ENCODE results near the gene SRSF8.
"Not testable (repeated sequence)": the region's sequence is repeated elsewhere in the genome, so short reads cannot be mapped to it uniquely, and the experiment has no call there.

GRCh38 chr11:95021468-95021867, 45.3 kb upstream of the SRSF8 start:
- TF ChIP-seq POLR2A (IDR thresholded peaks at IDR 0.05; ENCODE audit: extremely low read depth, insufficient read length); CTCF (IDR thresholded peaks at IDR 0.05; ENCODE audit: low read depth, low read length); MAX (IDR thresholded peaks at IDR 0.05; ENCODE audit: low read depth, low read length): not testable (repeated sequence)
